ENCODE results near the gene ALMS1. TPM values are rescaled to one million over a fixed set of nuclear protein-coding genes. Genes with fewer than 3 reads are reported as not detected.

ALMS1 gene
- total and polyA plus RNA-seq, 2 of the 8 experiments (the other 6 are each of a cell fraction or from before 2014, with no cell fraction given) = 21.8 to 45.6 TPM

GRCh38 chr2:73516033-73516432 is 130.4 kb downstream of the ALMS1 start (continued):
- TF ChIP-seq RAD21 (IDR thresholded peaks at IDR 0.05 in 1 of 2, conservative IDR thresholded peaks at IDR 0.05 in 1 of 2; ENCODE audit: low read depth in 2 of 2, low read length in 2 of 2) = no peak
